ENCODE data around the gene POLR2E. TPM values are rescaled to one million over a fixed set of nuclear protein-coding genes. Genes with fewer than 3 reads are reported as not detected.
A peak's percentile ranks its signal among the peaks of the same experiment; 100 is the strongest.

POLR2E gene
- total and polyA plus RNA-seq, 2 of the 13 experiments (the other 11 are each of a cell fraction or from before 2014, with no cell fraction given) = 140 to 272 TPM

DNA sequence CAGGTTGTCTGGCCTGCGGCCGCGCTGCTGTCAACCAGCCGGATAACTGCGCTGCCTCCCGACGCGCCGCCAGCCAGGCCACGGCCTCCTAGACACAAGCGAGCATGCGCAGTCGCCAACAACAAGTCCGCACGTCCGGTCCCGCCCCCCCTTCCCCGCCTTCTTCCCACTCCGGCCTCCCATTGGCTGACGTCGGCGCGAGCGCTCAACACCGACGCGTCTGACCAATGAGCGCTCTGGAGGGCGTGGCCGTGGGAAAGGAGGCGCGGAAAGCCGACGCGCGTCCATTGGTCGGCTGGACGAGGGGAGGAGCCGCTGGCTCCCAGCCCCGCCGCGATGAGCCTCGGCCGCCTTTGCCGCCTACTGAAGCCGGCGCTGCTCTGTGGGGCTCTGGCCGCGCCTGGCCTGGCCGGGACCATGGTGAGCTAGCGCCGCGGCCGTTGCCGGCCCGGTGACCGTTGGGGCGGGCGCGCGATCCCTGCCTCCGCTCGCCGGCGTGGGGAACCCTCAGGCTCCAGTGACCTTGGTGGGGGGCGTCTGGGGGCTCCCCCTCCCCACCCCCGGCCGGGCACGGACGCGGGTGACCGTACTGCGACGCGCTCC is 8.6 kb upstream of the POLR2E start, which contains the start of gene GPX4 (continued):
- TF ChIP-seq, protein P1, sequence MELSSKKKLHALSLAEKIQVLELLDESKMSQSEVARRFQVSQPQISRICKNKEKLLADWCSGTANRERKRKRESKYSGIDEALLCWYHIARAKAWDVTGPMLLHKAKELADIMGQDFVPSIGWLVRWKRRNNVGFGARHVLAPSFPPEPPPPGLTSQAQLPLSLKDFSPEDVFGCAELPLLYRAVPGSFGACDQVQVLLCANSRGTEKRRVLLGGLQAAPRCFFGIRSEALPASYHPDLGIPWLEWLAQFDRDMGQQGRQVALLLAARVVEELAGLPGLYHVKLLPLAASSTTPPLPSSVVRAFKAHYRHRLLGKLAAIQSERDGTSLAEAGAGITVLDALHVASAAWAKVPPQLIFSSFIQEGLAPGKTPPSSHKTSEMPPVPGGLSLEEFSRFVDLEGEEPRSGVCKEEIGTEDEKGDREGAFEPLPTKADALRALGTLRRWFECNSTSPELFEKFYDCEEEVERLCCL (CRISPR knock-in tag; IDR thresholded peaks at IDR 0.05; ENCODE audit: borderline replicate concordance) = no peak
- TF ChIP-seq BCL6 (CRISPR knock-in tag; IDR thresholded peaks at IDR 0.05) = no peak; the same call in 1 of the 2 replicates
- no peak for TF ChIP-seq ZNF572 (CRISPR knock-in tag; IDR thresholded peaks at IDR 0.05)
- TF ChIP-seq, protein P2, sequence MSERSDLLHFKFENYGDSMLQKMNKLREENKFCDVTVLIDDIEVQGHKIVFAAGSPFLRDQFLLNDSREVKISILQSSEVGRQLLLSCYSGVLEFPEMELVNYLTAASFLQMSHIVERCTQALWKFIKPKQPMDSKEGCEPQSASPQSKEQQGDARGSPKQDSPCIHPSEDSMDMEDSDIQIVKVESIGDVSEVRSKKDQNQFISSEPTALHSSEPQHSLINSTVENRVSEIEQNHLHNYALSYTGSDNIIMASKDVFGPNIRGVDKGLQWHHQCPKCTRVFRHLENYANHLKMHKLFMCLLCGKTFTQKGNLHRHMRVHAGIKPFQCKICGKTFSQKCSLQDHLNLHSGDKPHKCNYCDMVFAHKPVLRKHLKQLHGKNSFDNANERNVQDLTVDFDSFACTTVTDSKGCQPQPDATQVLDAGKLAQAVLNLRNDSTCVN (CRISPR knock-in tag; IDR thresholded peaks at IDR 0.05; ENCODE audit: borderline replicate concordance) = no peak
- no peak; the same call in 1 of the 2 replicates for TF ChIP-seq KDM4B (CRISPR knock-in tag; IDR thresholded peaks at IDR 0.05)
- no peak for TF ChIP-seq SIX1 (CRISPR knock-in tag; IDR thresholded peaks at IDR 0.05; ENCODE audit: borderline replicate concordance)
- no peak for TF ChIP-seq MTA1 (CRISPR knock-in tag; IDR thresholded peaks at IDR 0.05; ENCODE audit: borderline replicate concordance)
- no peak for TF ChIP-seq SATB2 (CRISPR knock-in tag; IDR thresholded peaks at IDR 0.05)
- TF ChIP-seq, protein P3, sequence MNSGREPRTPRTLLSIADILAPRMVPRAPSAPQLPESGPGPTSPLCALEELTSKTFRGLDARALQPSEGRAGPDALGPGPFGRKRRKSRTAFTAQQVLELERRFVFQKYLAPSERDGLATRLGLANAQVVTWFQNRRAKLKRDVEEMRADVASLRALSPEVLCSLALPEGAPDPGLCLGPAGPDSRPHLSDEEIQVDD (CRISPR knock-in tag; IDR thresholded peaks at IDR 0.05; ENCODE audit: borderline replicate concordance) = peak; percentile 67; the same call in 1 of the 2 replicates
- TF ChIP-seq, protein P4, sequence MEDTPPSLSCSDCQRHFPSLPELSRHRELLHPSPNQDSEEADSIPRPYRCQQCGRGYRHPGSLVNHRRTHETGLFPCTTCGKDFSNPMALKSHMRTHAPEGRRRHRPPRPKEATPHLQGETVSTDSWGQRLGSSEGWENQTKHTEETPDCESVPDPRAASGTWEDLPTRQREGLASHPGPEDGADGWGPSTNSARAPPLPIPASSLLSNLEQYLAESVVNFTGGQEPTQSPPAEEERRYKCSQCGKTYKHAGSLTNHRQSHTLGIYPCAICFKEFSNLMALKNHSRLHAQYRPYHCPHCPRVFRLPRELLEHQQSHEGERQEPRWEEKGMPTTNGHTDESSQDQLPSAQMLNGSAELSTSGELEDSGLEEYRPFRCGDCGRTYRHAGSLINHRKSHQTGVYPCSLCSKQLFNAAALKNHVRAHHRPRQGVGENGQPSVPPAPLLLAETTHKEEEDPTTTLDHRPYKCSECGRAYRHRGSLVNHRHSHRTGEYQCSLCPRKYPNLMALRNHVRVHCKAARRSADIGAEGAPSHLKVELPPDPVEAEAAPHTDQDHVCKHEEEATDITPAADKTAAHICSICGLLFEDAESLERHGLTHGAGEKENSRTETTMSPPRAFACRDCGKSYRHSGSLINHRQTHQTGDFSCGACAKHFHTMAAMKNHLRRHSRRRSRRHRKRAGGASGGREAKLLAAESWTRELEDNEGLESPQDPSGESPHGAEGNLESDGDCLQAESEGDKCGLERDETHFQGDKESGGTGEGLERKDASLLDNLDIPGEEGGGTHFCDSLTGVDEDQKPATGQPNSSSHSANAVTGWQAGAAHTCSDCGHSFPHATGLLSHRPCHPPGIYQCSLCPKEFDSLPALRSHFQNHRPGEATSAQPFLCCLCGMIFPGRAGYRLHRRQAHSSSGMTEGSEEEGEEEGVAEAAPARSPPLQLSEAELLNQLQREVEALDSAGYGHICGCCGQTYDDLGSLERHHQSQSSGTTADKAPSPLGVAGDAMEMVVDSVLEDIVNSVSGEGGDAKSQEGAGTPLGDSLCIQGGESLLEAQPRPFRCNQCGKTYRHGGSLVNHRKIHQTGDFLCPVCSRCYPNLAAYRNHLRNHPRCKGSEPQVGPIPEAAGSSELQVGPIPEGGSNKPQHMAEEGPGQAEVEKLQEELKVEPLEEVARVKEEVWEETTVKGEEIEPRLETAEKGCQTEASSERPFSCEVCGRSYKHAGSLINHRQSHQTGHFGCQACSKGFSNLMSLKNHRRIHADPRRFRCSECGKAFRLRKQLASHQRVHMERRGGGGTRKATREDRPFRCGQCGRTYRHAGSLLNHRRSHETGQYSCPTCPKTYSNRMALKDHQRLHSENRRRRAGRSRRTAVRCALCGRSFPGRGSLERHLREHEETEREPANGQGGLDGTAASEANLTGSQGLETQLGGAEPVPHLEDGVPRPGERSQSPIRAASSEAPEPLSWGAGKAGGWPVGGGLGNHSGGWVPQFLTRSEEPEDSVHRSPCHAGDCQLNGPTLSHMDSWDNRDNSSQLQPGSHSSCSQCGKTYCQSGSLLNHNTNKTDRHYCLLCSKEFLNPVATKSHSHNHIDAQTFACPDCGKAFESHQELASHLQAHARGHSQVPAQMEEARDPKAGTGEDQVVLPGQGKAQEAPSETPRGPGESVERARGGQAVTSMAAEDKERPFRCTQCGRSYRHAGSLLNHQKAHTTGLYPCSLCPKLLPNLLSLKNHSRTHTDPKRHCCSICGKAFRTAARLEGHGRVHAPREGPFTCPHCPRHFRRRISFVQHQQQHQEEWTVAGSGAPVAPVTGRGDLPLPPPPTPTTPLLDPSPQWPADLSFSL (CRISPR knock-in tag; IDR thresholded peaks at IDR 0.05) = no peak
- TF ChIP-seq ZNF766 (CRISPR knock-in tag; IDR thresholded peaks at IDR 0.05; ENCODE audit: borderline replicate concordance) = no peak
- no peak for TF ChIP-seq NONO (IDR thresholded peaks at IDR 0.05)
- TF ChIP-seq NONO (CRISPR knock-in tag; conservative IDR thresholded peaks at IDR 0.05) = peak; percentile 72
- TF ChIP-seq FOSL1 (CRISPR knock-in tag; IDR thresholded peaks at IDR 0.05; ENCODE audit: borderline replicate concordance) = no peak
- TF ChIP-seq, protein P5, sequence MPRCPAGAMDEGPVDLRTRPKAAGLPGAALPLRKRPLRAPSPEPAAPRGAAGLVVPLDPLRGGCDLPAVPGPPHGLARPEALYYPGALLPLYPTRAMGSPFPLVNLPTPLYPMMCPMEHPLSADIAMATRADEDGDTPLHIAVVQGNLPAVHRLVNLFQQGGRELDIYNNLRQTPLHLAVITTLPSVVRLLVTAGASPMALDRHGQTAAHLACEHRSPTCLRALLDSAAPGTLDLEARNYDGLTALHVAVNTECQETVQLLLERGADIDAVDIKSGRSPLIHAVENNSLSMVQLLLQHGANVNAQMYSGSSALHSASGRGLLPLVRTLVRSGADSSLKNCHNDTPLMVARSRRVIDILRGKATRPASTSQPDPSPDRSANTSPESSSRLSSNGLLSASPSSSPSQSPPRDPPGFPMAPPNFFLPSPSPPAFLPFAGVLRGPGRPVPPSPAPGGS (CRISPR knock-in tag; IDR thresholded peaks at IDR 0.05) = peak; percentile 72; the same call in 1 of the 2 replicates
- TF ChIP-seq ZFY (CRISPR knock-in tag; IDR thresholded peaks at IDR 0.05) = peak; percentile 78; the same call in 1 of the 2 replicates
